ENCODE data around the gene DPH7. TPM values are rescaled to one million over a fixed set of nuclear protein-coding genes. Genes with fewer than 3 reads are reported as not detected.

The DPH7 gene
- 13.1 and 15.7 TPM in 2 replicates for total RNA-seq

DNA sequence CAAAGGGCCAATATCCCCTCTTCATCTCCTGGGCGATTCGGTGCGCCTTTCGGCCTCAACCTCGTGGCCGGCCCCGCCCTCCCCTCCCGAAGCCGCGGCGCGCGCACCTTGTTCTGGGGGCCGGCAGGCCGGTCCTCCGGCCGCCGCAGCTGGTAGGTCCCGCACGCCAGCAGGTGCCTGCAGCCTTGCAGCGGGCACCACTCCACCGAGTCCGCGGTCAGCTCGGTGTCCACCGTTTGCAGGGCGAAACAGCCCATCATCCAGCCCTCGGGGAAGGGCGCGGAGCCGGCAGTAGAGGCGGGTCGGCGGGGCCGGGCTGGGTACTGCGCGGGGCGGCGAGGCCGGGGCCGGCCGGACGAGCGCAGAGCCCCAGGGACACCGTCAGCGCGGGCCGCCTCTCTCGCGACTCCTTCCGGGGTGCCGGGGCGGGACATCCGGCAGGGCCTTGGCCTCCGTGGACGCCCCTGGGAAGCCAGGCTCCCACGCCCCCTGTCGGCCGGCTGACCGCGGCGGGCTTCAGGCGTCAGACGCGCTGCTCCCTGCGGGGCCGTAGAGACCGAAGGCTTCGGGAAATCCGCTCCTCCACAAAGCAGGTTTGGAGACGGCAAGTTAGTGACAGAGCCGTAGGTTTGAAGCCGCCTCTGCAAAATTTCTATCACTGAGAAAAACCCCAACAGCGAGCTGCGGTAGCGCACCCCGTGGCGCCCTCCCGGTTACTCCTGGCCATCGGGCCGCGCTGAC lies at the start of gene DPH7:
DPH7 (minus strand) TSS at position 408 of the 741 bp plus-strand sequence; CDS start at position 260, 148 bp downstream.

DNA sequence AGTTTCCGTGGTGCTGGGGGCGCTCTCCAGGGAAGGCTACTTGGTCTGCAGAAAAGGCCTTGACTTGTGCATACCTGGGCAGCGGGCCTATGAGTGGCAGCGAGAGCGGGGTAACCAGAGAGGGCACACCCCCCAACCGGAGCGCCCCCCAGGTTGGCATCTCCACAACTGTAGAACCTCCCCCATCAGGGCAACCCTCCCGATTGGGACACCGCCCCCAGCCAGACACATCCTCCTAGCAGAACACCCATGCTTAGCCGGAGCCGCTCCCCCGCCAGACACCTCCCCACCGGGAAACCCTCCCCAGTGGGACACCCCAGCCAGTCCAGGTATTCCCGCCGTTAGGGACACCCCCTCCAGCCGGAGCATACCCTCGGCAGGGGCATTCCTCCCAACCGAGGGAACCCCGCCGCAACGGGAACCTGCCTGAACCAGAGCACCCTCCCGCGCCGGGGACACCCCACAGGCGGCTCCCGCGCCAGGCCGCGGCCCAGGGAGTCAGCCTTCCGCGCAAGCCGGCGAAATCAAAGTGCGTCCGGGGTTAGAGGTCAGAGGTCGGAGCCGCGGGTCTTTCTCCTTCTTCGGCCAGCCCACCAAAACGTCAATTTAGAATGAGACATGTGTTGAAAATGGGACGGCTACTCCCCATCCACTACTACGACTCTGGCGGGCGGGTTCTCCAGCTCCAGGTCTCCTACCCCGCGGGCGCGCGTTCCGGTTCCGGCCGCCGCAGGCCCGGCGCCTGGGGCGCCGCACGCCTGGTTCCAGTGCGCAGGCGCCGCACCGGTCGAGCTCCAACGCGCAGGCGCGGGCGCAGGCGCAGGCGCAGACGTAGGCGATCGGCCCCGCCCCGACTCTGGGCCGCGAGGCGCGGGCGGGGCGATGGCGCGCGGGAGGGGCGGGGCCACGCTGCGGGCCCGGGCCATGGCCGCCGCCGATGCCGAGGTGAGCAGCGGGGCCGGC lies 39.7 kb upstream of the DPH7 start, which contains the start of gene EHMT1:
EHMT1 (plus strand) TSS at position 901 of the 963 bp plus-strand sequence; CDS start at position 925, 24 bp downstream.

DNA sequence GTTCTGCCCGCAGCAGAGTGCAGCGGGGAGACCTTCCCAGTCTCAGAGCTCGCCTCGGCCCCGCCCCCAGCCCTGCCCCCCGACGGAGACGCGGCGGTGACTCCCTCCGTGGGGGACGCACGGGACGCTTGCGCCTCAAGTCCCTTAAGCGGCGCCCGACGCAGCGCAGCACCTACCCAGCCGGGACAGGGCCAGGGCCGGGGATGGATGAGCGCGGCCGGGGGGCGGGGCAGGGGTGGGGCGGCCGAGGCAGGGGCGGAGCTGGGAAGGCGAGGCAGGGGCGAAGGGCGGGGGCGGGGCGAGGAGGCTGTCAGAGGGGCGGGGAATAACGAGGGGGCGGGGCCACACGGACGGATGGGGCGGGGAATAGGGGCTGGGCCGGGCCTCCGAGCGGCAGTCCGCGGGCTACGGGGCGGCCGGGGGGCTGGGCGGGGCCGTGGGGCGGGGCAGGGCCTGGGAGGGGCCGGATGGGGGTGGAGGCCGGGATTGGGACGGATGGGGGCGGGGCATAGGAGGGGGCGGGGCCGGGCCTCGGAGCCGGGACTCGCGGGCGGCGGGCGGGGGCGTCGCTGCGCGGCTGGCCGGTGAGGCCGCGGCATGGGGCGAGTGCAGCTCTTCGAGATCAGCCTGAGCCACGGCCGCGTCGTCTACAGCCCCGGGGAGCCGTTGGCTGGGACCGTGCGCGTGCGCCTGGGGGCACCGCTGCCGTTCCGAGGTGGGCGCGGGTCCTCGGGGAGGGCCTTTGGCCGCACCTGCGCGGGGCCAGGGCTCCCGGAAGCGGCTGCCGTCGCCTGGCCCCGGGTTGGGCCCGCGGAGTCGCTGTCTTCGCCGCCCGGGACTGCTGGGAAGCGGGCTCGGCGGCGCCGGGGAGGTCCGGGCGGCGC lies 26.6 kb upstream of the DPH7 start, which contains the start of gene ARRDC1:
ARRDC1 (plus strand) TSS at position 566 of the 884 bp plus-strand sequence; CDS start at position 598, 32 bp downstream.

DNA sequence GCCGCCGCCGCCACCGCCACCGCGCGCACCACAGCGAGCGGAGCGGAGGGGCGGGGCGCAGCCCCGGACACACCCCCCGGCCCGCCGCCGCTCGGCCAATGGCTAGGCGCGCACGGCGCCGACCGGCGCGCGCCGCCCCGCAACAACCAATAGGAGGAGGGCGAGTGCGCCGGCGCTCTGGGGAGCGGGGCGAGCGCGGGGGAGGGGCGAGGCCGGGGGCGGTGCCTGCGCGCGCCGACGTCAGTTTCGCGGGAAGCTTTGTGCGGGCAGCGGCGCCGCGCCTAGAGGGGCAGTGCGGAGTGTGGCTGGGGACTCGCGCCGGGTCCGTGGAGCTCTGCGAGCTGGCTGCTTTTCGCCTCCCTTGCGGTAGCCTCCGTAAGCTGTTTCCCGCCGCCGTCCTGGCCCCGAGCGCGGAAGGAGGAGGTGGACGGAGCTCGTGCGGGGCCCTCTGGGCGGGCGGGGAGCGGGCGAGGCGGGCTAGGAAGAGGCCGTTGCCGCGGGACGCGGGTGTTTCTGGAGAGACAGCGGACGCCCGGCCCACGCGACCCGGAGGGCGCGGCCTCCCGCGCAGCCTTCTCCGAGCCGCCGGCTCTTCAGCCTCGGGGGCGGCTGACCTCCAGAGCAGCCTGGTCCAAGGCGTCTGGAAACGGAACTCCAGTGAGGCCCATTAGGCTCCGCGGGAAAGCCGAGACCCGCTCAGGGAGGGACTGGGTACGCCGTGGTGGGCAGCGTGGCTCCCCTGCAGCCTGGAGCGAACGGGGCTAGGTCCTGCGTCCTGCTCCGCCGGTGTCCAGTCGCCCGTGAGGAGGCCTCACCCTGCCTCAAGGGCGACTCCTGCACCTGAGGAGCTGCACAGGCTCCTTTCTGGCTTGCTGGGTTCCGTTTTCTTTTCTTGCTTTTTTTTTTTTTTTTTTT lies 12.0 kb upstream of the DPH7 start, which contains the start of gene ZMYND19:
ZMYND19 (minus strand) TSS at position 44 of the 915 bp plus-strand sequence. CDS start 249 bp downstream, outside the sequence.

DNA sequence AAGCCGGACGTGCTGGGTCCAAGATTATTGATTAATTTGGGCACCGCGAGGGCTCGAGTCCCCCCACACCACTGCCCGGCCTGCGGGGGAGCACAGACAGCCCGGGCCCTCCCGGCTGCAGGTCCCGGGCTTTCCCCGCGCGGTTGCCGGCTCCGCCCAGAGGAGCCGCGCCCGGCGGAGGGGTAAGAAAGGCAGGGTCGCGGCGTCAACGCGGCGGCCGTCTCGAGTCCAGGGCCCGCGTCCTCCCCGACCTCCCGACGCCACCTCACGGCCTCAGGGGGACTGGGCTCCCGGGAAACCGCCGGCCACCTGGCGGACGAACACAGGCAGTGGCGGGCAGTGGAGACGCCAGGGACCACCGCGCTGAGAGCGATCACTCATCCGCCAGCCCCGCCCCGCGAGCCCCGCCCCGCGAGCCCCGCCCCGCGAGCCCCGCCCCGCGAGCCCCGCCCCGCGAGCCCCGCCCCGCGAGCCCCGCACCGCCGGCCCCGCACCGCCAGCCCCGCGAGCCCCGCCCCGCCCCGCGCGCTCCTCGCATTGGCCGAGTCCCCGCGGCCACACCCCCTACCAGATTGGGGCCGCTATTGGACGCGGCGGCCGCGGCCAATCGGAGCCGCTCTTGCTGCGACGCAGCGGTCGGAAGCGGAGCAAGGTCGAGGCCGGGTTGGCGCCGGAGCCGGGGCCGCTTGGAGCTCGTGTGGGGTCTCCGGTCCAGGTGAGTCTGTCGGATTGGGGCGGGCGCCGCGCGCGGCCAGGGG lies 27.3 kb downstream of the DPH7 start, which contains the start of gene MRPL41:
MRPL41 (plus strand) TSS at position 616 of the 758 bp plus-strand sequence. CDS start 203 bp downstream, outside the sequence.

DNA sequence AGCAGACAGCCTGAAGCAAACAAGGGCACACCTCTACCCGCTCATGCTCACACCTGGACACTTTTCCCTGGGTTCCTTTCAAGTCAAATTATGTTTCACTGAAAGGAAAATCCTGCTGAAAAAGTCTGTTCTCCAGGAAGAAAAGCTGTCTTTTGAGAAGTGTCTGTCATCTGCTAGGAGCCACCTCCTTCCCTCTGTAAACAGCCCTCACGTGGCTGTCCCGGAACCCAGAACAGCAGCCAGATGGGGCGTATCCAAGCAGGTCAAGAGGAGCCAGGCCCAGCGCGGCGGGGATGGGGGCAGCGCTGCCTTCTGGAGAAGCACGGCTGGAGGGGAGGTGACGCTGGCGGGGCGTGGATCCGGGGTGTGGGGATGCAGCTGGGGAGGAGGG lies 28.5 kb downstream of the DPH7 start, which contains the start of gene PNPLA7:
PNPLA7 (minus strand) TSS at position 172 of the 391 bp plus-strand sequence. CDS start 205 bp downstream, outside the sequence.

Other genes starting within 250 kb of the DPH7 start
- gene EXD3, start 155.8 kb downstream of the DPH7 start, total RNA-seq, result 6.3 and 7.6 TPM in 2 replicates
- gene NOXA1, start 155.5 kb downstream of the DPH7 start, total RNA-seq, result 0.39 and 0.65 TPM in 2 replicates
- gene ENTPD8, start 137.6 kb downstream of the DPH7 start, total RNA-seq, result not detected in 2 replicates
- 22.7 and 27.0 TPM in 2 replicates for gene NSMF, start 119.6 kb downstream of the DPH7 start, total RNA-seq
- 2.6 and 3.0 TPM in 2 replicates for gene PNPLA7, start 28.5 kb downstream of the DPH7 start, total RNA-seq
- gene MRPL41, start 27.0 kb downstream of the DPH7 start, total RNA-seq, result 21.1 and 25.3 TPM in 2 replicates
- 8.1 and 8.8 TPM in 2 replicates for gene ZMYND19, start 11.6 kb upstream of the DPH7 start, total RNA-seq
- gene ARRDC1, start 26.8 kb upstream of the DPH7 start, total RNA-seq, result 11.9 and 16.9 TPM in 2 replicates
- 34.9 and 41.6 TPM in 2 replicates for gene EHMT1, start 40.1 kb upstream of the DPH7 start, total RNA-seq

All from articular chondrocyte of knee joint (primary cell).